Vagina (tissue), 2 donors: Measurements from ENCODE around the gene DEUP1.

Experiments used
- CTCF ChIP-seq, 3 experiments: fragments of 450-650 bp in 2 of 3; fragments of 200-600 bp in 1 of 3; sonication (generic) in 1 of 3; IDR thresholded peaks; one replicate each; pipeline ENCODE4 v1.5.1; 2017 to 2019; ENCODE audit warnings: antibody characterized with exemption in 3 of 3, mild to moderate bottlenecking in 2 of 3, moderate library complexity in 2 of 3
- POLR2A ChIP-seq, 2 donors: fragments of 450-650 bp; IDR thresholded peaks; one replicate each; pipeline ENCODE4 v1.6.1; 2017; ENCODE audit warnings: antibody characterized with exemption in 2 of 2, mild to moderate bottlenecking in 2 of 2, moderate library complexity in 2 of 2
- POLR2AphosphoS5 ChIP-seq, 2 donors: sonication (generic); formaldehyde crosslinking; IDR thresholded peaks; one replicate each; pipeline ENCODE4 v1.9.0; 2017; ENCODE audit warnings: antibody characterized with exemption in 2 of 2, mild to moderate bottlenecking in 2 of 2, low read depth in 1 of 2; ENCODE audit not compliant: insufficient read depth in 1 of 2

DNA sequence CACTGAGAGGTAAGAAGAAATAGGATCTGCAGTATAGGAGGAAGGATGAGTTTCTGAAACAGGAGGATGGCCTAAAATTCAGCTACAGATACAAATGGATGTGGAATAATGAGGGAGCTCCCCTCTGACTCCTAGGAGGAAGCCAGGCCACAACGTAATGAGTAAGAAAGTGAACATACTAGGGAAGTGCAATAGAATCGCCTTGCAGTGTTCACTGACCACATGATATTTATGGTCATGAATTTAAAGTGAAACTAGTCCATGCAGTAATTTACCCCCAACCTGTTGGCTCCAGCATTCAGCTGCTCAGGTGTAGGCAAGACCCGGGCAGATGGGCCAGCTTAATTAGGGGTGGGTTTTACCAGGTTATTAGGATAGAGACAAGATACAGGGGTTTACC, 101.7 kb downstream of the DEUP1 start:
- no peak for TF ChIP-seq POLR2A (IDR thresholded peaks at IDR 0.05)
- TF ChIP-seq CTCF (IDR thresholded peaks at IDR 0.05): no peak
- no peak for TF ChIP-seq POLR2AphosphoS5 (IDR thresholded peaks at IDR 0.05; ENCODE audit: insufficient read depth in 1 of 2, low read depth in 1 of 2)
